Spleen (tissue), 7 donors: ENCODE data around the gene NKAIN2.

Experiments
- POLR2A ChIP-seq, 3 donors: fragments of 450-650 bp; IDR thresholded peaks; one replicate each; pipeline ENCODE4 v1.5.1; 2017; ENCODE audit warnings: antibody characterized with exemption in 3 of 3, mild to moderate bottlenecking in 1 of 3
- POLR2AphosphoS5 ChIP-seq, 3 donors: sonication (generic); formaldehyde crosslinking; IDR thresholded peaks; one replicate each; pipeline ENCODE4 v1.5.1; 2017; ENCODE audit warnings: antibody characterized with exemption in 3 of 3
- TF ChIP-seq, protein P1 (sequence below), 11 experiments: fragments of 200-600 bp in 7 of 11; fragments of 450-650 bp in 4 of 11; sonication (generic) in 4 of 11; IDR thresholded peaks in 8 of 11; conservative IDR thresholded peaks in 3 of 11; 1 replicate in 7 of 11; 2 replicates in 4 of 11; pipeline versions ENCODE4 v1.4.0 to v1.8.0; 2016 to 2021; ENCODE audit warnings: antibody characterized with exemption in 11 of 11, inconsistent platforms in 4 of 11, mild to moderate bottlenecking in 1 of 11
- donor health status: DM: no; HTN: no; CAD: no; lungs with moderate emphysema.
- donor health status: DM: no; HTN: no; CAD: no.
- donor health status: DM: no; HTN: no; CAD: no.

DNA sequence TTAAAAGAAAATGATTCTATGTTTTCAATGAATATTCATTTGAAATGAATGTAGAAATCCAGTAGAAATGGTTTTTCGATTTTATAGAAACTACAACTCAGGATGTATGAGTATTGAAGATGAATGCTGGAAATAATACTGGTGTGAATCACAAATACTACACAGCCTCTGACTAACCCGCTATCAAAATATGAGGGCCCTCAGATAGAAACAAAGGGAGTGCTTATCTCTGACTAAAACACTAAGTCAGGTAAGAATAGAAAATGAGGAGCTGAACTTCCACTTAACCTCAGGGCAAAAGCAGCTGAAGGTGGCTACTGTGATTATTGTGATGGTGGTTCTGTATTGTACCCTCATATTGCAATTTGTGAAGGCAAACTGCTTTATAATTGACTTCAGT is 937.7 kb downstream of the NKAIN2 start:
- TF ChIP-seq POLR2A (IDR thresholded peaks at IDR 0.05) (no peak), POLR2AphosphoS5 (IDR thresholded peaks at IDR 0.05) (no peak)
- TF ChIP-seq, protein P1, sequence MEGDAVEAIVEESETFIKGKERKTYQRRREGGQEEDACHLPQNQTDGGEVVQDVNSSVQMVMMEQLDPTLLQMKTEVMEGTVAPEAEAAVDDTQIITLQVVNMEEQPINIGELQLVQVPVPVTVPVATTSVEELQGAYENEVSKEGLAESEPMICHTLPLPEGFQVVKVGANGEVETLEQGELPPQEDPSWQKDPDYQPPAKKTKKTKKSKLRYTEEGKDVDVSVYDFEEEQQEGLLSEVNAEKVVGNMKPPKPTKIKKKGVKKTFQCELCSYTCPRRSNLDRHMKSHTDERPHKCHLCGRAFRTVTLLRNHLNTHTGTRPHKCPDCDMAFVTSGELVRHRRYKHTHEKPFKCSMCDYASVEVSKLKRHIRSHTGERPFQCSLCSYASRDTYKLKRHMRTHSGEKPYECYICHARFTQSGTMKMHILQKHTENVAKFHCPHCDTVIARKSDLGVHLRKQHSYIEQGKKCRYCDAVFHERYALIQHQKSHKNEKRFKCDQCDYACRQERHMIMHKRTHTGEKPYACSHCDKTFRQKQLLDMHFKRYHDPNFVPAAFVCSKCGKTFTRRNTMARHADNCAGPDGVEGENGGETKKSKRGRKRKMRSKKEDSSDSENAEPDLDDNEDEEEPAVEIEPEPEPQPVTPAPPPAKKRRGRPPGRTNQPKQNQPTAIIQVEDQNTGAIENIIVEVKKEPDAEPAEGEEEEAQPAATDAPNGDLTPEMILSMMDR (IDR thresholded peaks at IDR 0.05 in 8 of 11, conservative IDR thresholded peaks at IDR 0.05 in 3 of 11) = no peak
